Measurements from ENCODE around the gene ADAP1. TPM values are rescaled to one million over a fixed set of nuclear protein-coding genes. Genes with fewer than 3 reads are reported as not detected.

The ADAP1 gene
- total and polyA plus RNA-seq, 4 donors = 30.8 to 116 (median 79.0) TPM

- no peak for DNase-seq (ENCODE audit: low read depth in 4 of 6, low spot score in 6 of 6)
- 88% methylated on average over 13 of the region's 16 CpGs for WGBS (ENCODE audit: insufficient coverage)
Observed at GRCh38 chr7:937856-938484, 16.5 kb downstream of the ADAP1 start.

GRCh38 chr7:936386-937054 is 18.0 kb downstream of the ADAP1 start:
- H3K9me3 ChIP-seq (ENCODE audit: control insufficient read depth, insufficient read depth, low read length) = no peaks in the 10 kb centered on the region
- no peak overlapping the region for H3K4me3 ChIP-seq (ENCODE audit: low read depth, low read length)
- no peaks in the 10 kb centered on the region for H3K4me1 ChIP-seq (ENCODE audit: control insufficient read depth, insufficient read depth, low read length)
- DNase-seq (ENCODE audit: low read depth in 4 of 6, low spot score in 6 of 6) = no peak
- H3K27me3 ChIP-seq (ENCODE audit: control insufficient read depth, insufficient read depth, low read length) = no peaks in the 10 kb centered on the region
- H3K36me3 ChIP-seq (ENCODE audit: control insufficient read depth, insufficient read depth, low read length) = peaks cover 48% of the 10 kb centered on the region
- WGBS (ENCODE audit: insufficient coverage) = 81% methylated on average over 18 of the region's 22 CpGs
- no peak overlapping the region for H3K27ac ChIP-seq (ENCODE audit: low read depth, low read length)

More at GRCh38 chr7:937856-938484, 16.5 kb downstream of the ADAP1 start:
- Histone ChIP-seq H3K27ac (ENCODE audit: low read depth, low read length) (no peak overlapping the region), H3K9me3 (ENCODE audit: control insufficient read depth, insufficient read depth, low read length) (no peaks in the 10 kb centered on the region), H3K4me3 (ENCODE audit: low read depth, low read length) (no peak overlapping the region), H3K4me1 (ENCODE audit: control insufficient read depth, insufficient read depth, low read length) (no peaks in the 10 kb centered on the region), H3K36me3 (ENCODE audit: control insufficient read depth, insufficient read depth, low read length) (peaks cover 37% of the 10 kb centered on the region), H3K27me3 (ENCODE audit: control insufficient read depth, insufficient read depth, low read length) (no peaks in the 10 kb centered on the region)

GRCh38 chr7:935874-936385 is 18.6 kb downstream of the ADAP1 start:
- Histone ChIP-seq H3K36me3 (ENCODE audit: control insufficient read depth, insufficient read depth, low read length) (peaks cover 53% of the 10 kb centered on the region), H3K9me3 (ENCODE audit: control insufficient read depth, insufficient read depth, low read length) (no peaks in the 10 kb centered on the region), H3K4me1 (ENCODE audit: control insufficient read depth, insufficient read depth, low read length) (no peaks in the 10 kb centered on the region), H3K27me3 (ENCODE audit: control insufficient read depth, insufficient read depth, low read length) (no peaks in the 10 kb centered on the region), H3K4me3 (ENCODE audit: low read depth, low read length) (no peak overlapping the region), H3K27ac (ENCODE audit: low read depth, low read length) (no peak overlapping the region)
- no peak for DNase-seq (ENCODE audit: low read depth in 4 of 6, low spot score in 6 of 6)
- 92% methylated on average over 20 of the region's 28 CpGs for WGBS (ENCODE audit: insufficient coverage)

- no peak for DNase-seq (ENCODE audit: low read depth in 4 of 6, low spot score in 6 of 6)
- no peaks in the 10 kb centered on the region for H3K4me1 ChIP-seq (ENCODE audit: control insufficient read depth, insufficient read depth, low read length)
- no peaks in the 10 kb centered on the region for H3K9me3 ChIP-seq (ENCODE audit: control insufficient read depth, insufficient read depth, low read length)
- no peaks in the 10 kb centered on the region for H3K27me3 ChIP-seq (ENCODE audit: control insufficient read depth, insufficient read depth, low read length)
- no peak overlapping the region for H3K27ac ChIP-seq (ENCODE audit: low read depth, low read length)
- no peak overlapping the region for H3K4me3 ChIP-seq (ENCODE audit: low read depth, low read length)
- peaks cover 55% of the 10 kb centered on the region for H3K36me3 ChIP-seq (ENCODE audit: control insufficient read depth, insufficient read depth, low read length)
- WGBS (ENCODE audit: insufficient coverage) = 79% methylated on average over 46 of the region's 46 CpGs
Observed at GRCh38 chr7:935164-935873, 19.2 kb downstream of the ADAP1 start.

GRCh38 chr7:934469-935163 is 19.9 kb downstream of the ADAP1 start:
- H3K36me3 ChIP-seq (ENCODE audit: control insufficient read depth, insufficient read depth, low read length) = peaks cover 55% of the 10 kb centered on the region
- H3K9me3 ChIP-seq (ENCODE audit: control insufficient read depth, insufficient read depth, low read length) = no peaks in the 10 kb centered on the region
- no peaks in the 10 kb centered on the region for H3K27me3 ChIP-seq (ENCODE audit: control insufficient read depth, insufficient read depth, low read length)
- no peak overlapping the region for H3K27ac ChIP-seq (ENCODE audit: low read depth, low read length)
- 87% methylated on average over 33 of the region's 34 CpGs for WGBS (ENCODE audit: insufficient coverage)
- H3K4me3 ChIP-seq (ENCODE audit: low read depth, low read length) = no peak overlapping the region
- DNase-seq (ENCODE audit: low read depth in 4 of 6, low spot score in 6 of 6) = no peak
- no peaks in the 10 kb centered on the region for H3K4me1 ChIP-seq (ENCODE audit: control insufficient read depth, insufficient read depth, low read length)

GRCh38 chr7:932651-932975 is 21.9 kb downstream of the ADAP1 start:
- H3K27ac ChIP-seq (ENCODE audit: low read depth, low read length) = no peak overlapping the region
- H3K4me1 ChIP-seq (ENCODE audit: control insufficient read depth, insufficient read depth, low read length) = no peaks in the 10 kb centered on the region
- H3K27me3 ChIP-seq (ENCODE audit: control insufficient read depth, insufficient read depth, low read length) = no peaks in the 10 kb centered on the region
- no peaks in the 10 kb centered on the region for H3K9me3 ChIP-seq (ENCODE audit: control insufficient read depth, insufficient read depth, low read length)
- H3K36me3 ChIP-seq (ENCODE audit: control insufficient read depth, insufficient read depth, low read length) = peaks cover 50% of the 10 kb centered on the region
- no peak for DNase-seq (ENCODE audit: low read depth in 4 of 6, low spot score in 6 of 6)
- no peak overlapping the region for H3K4me3 ChIP-seq (ENCODE audit: low read depth, low read length)
- WGBS (ENCODE audit: insufficient coverage) = 93% methylated on average over 11 of the region's 11 CpGs

- 86% methylated on average over 21 of the region's 21 CpGs for WGBS (ENCODE audit: insufficient coverage)
- no peak for DNase-seq (ENCODE audit: low read depth in 4 of 6, low spot score in 6 of 6)
- Histone ChIP-seq H3K27ac (ENCODE audit: low read depth, low read length) (no peak overlapping the region), H3K36me3 (ENCODE audit: control insufficient read depth, insufficient read depth, low read length) (peaks cover 54% of the 10 kb centered on the region), H3K27me3 (ENCODE audit: control insufficient read depth, insufficient read depth, low read length) (no peaks in the 10 kb centered on the region), H3K4me3 (ENCODE audit: low read depth, low read length) (no peak overlapping the region), H3K9me3 (ENCODE audit: control insufficient read depth, insufficient read depth, low read length) (no peaks in the 10 kb centered on the region), H3K4me1 (ENCODE audit: control insufficient read depth, insufficient read depth, low read length) (peaks cover 4% of the 10 kb centered on the region)
Observed at GRCh38 chr7:931871-932650, 22.4 kb downstream of the ADAP1 start.

- Histone ChIP-seq H3K27me3 (ENCODE audit: control insufficient read depth, insufficient read depth, low read length) (no peaks in the 10 kb centered on the region), H3K27ac (ENCODE audit: low read depth, low read length) (no peak overlapping the region), H3K4me1 (ENCODE audit: control insufficient read depth, insufficient read depth, low read length) (peaks cover 12% of the 10 kb centered on the region), H3K9me3 (ENCODE audit: control insufficient read depth, insufficient read depth, low read length) (no peaks in the 10 kb centered on the region), H3K4me3 (ENCODE audit: low read depth, low read length) (no peak overlapping the region), H3K36me3 (ENCODE audit: control insufficient read depth, insufficient read depth, low read length) (peaks cover 56% of the 10 kb centered on the region)
- no peak for DNase-seq (ENCODE audit: low read depth in 4 of 6, low spot score in 6 of 6)
- WGBS (ENCODE audit: insufficient coverage) = 75% methylated on average over 13 of the region's 29 CpGs
Observed at GRCh38 chr7:930975-931758, 23.3 kb downstream of the ADAP1 start.
